HL-60 (cell line): Measurements from ENCODE around the gene MAST2.

Experiments used
- DNase-seq, 2 experiments: peaks; one replicate each; pipeline ENCODE4 v3.0.0-alpha.2; 2010 to 2020; ENCODE audit warnings: low read depth in 1 of 2, low spot score in 1 of 2
- H3K27ac ChIP-seq: fragments of 250-450 bp; sonication (Bioruptor Pico); replicated peaks from 2 replicates; pipeline ENCODE4 v1.5.1; 2020; ENCODE audit warnings: mild to moderate bottlenecking, moderate library complexity
- H3K27me3 ChIP-seq: fragments of 250-450 bp; sonication (Bioruptor Pico); 2 replicates; pipeline ENCODE4 v1.5.1; 2021; ENCODE audit warnings: mild to moderate bottlenecking, moderate library complexity; ENCODE audit not compliant: insufficient read depth, poor library complexity, severe bottlenecking
- H3K4me3 ChIP-seq: replicated peaks from 2 replicates; pipeline ENCODE4 v1.5.1; 2011; ENCODE audit warnings: mild to moderate bottlenecking, control low read depth, low read length; ENCODE audit not compliant: insufficient read depth
- GABPA ChIP-seq: IDR thresholded peaks from 2 replicates; pipeline ENCODE4 v1.6.1; 2012; ENCODE audit warnings: low read depth
- POLR2AphosphoS5 ChIP-seq: IDR thresholded peaks from 2 replicates; pipeline ENCODE4 v1.6.1; 2012; ENCODE audit warnings: low read depth
- SPI1 ChIP-seq: IDR thresholded peaks from 2 replicates; pipeline ENCODE4 v1.6.1; 2012; ENCODE audit warnings: low read depth, mild to moderate bottlenecking, borderline replicate concordance
- TF ChIP-seq, protein P1 (sequence below): IDR thresholded peaks from 2 replicates; pipeline ENCODE4 v1.6.1; 2012; ENCODE audit warnings: low read depth; ENCODE audit not compliant: insufficient replicate concordance
- TF ChIP-seq, protein P2 (sequence below): IDR thresholded peaks from one replicate; pipeline ENCODE4 v1.5.1; 2011; ENCODE audit warnings: low read length, control low read depth, inconsistent platforms; ENCODE audit not compliant: insufficient read depth

MAST2 gene

DNA sequence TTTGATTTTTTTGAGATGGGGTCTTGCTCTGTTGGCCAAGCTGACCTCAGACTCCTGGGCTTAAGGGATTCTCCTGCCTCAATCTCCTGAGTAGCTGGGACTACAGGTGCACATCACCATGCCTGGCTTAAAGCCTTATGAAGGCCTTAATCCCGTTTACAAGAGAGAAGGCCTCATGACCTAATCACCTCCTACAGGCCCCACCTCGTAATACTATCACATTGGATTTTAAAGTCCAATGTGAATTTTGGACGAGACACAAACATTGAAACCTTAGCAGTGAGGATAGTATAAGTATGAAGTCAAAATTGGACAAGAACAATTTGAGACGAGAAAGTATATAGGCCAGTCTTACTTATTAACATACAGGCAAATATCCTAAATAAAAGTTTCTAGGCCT is 73.9 kb downstream of the MAST2 start:
- no peaks in the 10 kb centered on the region for H3K27me3 ChIP-seq
- no peak for DNase-seq
- no peak overlapping the region for H3K4me3 ChIP-seq
- TF ChIP-seq POLR2AphosphoS5 = no peak
- no peak for TF ChIP-seq SPI1
- TF ChIP-seq, protein P1, sequence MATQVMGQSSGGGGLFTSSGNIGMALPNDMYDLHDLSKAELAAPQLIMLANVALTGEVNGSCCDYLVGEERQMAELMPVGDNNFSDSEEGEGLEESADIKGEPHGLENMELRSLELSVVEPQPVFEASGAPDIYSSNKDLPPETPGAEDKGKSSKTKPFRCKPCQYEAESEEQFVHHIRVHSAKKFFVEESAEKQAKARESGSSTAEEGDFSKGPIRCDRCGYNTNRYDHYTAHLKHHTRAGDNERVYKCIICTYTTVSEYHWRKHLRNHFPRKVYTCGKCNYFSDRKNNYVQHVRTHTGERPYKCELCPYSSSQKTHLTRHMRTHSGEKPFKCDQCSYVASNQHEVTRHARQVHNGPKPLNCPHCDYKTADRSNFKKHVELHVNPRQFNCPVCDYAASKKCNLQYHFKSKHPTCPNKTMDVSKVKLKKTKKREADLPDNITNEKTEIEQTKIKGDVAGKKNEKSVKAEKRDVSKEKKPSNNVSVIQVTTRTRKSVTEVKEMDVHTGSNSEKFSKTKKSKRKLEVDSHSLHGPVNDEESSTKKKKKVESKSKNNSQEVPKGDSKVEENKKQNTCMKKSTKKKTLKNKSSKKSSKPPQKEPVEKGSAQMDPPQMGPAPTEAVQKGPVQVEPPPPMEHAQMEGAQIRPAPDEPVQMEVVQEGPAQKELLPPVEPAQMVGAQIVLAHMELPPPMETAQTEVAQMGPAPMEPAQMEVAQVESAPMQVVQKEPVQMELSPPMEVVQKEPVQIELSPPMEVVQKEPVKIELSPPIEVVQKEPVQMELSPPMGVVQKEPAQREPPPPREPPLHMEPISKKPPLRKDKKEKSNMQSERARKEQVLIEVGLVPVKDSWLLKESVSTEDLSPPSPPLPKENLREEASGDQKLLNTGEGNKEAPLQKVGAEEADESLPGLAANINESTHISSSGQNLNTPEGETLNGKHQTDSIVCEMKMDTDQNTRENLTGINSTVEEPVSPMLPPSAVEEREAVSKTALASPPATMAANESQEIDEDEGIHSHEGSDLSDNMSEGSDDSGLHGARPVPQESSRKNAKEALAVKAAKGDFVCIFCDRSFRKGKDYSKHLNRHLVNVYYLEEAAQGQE = no peak
- TF ChIP-seq, protein P2, sequence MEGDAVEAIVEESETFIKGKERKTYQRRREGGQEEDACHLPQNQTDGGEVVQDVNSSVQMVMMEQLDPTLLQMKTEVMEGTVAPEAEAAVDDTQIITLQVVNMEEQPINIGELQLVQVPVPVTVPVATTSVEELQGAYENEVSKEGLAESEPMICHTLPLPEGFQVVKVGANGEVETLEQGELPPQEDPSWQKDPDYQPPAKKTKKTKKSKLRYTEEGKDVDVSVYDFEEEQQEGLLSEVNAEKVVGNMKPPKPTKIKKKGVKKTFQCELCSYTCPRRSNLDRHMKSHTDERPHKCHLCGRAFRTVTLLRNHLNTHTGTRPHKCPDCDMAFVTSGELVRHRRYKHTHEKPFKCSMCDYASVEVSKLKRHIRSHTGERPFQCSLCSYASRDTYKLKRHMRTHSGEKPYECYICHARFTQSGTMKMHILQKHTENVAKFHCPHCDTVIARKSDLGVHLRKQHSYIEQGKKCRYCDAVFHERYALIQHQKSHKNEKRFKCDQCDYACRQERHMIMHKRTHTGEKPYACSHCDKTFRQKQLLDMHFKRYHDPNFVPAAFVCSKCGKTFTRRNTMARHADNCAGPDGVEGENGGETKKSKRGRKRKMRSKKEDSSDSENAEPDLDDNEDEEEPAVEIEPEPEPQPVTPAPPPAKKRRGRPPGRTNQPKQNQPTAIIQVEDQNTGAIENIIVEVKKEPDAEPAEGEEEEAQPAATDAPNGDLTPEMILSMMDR = no peak
- no peak overlapping the region for H3K27ac ChIP-seq

DNA sequence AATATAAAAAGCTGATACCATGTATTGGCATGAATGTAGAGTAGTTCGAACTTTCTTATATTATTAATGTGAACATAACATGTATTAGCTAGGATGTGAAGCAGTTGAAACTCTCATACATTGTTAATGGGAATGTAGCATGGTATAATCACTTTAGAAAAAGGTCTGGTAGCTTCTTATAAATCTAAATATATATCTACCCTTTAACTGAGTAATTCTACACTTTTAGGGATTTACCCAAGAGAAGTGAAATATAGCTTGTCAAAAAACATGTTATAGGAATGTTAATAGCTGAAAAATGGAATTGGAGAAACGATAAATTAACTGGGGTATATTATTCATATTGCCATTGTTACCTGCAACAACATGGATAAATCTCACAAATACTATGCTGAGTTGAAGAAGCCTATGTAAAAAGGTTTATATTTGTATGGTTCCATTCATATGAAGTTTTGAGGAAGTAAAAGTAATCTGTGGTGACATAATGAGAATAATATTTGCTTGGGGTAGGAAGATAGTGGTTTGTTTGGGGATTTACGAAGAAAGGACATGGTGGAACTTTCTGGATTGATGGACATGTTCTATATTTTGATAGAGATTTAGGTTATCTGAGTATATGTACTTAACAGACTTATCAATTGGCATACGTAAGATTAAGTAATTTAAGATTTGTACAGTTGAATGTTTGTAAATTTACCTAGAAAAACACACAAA is 76.6 kb downstream of the MAST2 start:
- Histone ChIP-seq H3K27me3 (no peaks in the 10 kb centered on the region), H3K4me3 (no peak overlapping the region), H3K27ac (no peak overlapping the region)
- DNase-seq = no peak
- TF ChIP-seq, protein P2 = no peak
- TF ChIP-seq GABPA = no peak
- no peak for TF ChIP-seq POLR2AphosphoS5
- TF ChIP-seq, protein P1 = no peak
- TF ChIP-seq SPI1 = no peak

DNA sequence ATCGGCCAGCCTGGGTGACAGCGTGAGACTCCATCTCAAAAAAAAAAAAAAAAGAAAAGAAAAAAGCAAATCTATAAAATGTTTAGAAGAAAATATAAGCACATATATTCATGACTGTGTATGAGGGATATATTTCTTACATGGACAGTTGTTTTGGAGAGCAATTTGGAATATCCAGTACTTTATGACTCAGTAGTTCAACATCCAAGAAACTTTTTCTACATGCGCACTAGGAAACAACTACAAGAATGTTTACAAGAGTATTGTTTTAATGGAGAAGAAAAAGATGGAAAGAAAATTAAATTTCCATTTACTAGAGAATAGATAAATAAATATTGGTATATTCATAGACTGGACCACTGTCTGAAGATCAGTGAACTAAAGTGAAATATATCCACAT is 77.5 kb downstream of the MAST2 start:
- TF ChIP-seq POLR2AphosphoS5 = no peak
- TF ChIP-seq SPI1 = no peak
- TF ChIP-seq, protein P2 = no peak
- no peak for TF ChIP-seq GABPA
- TF ChIP-seq, protein P1 = no peak
- Histone ChIP-seq H3K4me3 (no peak overlapping the region), H3K27me3 (no peaks in the 10 kb centered on the region)

More for the DNA sequence above, 77.5 kb downstream of the MAST2 start:
- H3K27ac ChIP-seq = no peak overlapping the region
- no peak for DNase-seq
